Pons (tissue), 1 donor: ENCODE measurements around the gene WDFY1.

Experiments
- DNase-seq: peaks from one replicate; pipeline ENCODE4 v3.0.0-alpha.2; 2016; ENCODE audit warnings: low spot score

WDFY1 gene

GRCh38 chr2:223944703-223945531, at the start of gene WDFY1:
Gene WDFY1 (minus strand): TSS chr2:223945335. CDS start chr2:223945284, 51 bp downstream.
- DNase-seq, result peak; percentile 84

GRCh38 chr2:223994562-223995162, 49.5 kb upstream of the WDFY1 start:
- DNase-seq, result no peak

DNA sequence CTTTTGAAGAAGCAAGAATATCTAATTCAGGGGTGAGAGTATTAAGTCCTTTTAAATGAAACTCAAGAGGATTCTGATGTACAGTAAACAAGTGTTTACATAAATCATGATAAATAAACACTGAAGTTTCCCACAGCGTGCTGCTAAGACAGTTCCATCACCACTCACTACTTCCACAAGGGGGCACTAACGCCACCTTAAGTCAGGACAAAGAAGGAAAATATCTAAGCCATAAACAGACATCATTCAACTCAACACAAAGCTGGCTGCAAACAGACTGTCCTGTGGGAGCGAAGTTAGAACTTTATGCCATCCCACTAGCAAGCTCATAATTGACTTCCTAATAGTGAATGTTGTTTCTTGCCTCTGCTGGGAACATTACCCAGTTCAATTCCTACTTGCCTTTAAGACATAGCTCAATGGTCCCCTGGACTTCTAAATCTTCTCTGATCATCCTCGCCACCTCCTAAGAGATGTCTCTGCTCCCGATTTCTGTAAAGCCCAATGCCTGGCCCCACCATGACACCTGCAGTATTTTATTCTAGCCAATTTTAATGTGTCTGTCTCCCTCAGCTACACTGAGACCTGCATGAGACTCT, 48.6 kb upstream of the WDFY1 start:
- peak; percentile 92 for DNase-seq

GRCh38 chr2:223991611-223992010, 46.5 kb upstream of the WDFY1 start:
- no peak for DNase-seq

DNA sequence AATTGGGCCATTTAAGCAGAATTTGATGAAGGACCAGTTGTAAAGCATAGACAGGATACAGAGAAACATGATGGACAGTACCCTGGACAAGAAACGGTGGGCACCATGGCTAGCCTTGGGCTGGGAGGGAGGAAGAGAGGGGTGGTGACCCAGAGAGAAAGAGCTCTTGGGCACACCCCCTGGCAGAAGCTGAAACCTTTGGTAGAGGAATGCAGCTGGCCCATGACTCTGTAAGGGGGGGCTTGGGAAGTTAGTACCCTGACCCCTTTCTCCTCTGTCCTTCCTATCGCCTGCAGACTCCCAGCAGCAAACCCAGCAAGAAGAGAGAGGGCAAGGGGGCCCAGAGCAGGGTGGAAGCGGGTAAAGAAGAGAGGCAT, 44.7 kb upstream of the WDFY1 start:
- no peak for DNase-seq

GRCh38 chr2:223989206-223989855, 44.2 kb upstream of the WDFY1 start:
- DNase-seq, result no peak

DNA sequence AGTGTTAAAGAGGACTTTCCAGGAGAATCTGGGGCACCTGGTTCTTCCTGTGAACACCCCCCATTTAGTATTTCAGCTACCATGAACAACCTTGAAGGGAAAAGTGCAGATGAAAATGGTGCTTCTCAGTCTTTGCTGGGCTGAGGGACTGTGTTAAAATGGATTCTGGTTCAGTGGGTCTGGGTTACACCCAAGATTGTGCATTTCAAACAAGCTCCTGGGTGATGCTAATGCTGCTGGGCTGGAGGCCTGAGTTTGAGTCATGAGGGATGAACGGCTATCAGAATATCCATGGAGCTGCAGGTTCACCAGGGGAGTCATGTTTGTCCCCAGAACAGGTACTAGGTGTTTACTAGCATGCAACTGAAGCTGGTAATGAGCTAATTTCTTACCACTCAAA, 36.1 kb upstream of the WDFY1 start:
- DNase-seq, result no peak

- no peak for DNase-seq
Measured at GRCh38 chr2:223980803-223981202, 35.7 kb upstream of the WDFY1 start.

- DNase-seq, result no peak
Measured at GRCh38 chr2:223980397-223980735, 35.2 kb upstream of the WDFY1 start.

- DNase-seq, result no peak
Measured at GRCh38 chr2:223979730-223980396, 34.7 kb upstream of the WDFY1 start.

GRCh38 chr2:223978451-223978850, 33.3 kb upstream of the WDFY1 start:
- DNase-seq, result no peak

DNA sequence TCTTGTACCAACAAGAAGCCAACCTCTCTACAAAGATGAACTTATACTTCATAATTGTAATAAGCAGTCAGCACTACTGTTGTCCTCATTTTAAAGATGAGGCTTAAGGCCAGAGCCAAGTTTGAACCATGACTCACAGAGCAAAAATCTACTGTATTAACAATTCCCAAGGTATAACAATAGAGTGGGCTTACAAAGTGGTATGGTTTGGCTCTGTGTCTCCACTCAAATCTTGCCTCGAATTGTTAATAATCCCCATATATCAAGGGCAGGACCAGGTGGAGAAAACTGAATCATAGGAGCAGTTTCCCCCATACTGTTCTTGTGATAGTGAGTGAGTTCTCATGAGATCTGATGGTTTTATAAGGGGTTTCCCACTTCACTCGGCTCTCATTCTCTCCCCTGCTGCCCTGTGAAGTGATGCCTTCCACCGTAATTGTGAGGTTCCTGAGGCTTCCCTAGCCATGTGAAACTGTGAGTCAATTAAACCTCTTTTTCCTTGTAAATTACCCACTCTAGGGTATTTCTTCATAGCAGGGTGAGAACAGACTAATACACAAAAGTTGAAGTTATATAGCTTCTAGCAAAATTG, 31.6 kb upstream of the WDFY1 start:
- DNase-seq, result no peak

DNA sequence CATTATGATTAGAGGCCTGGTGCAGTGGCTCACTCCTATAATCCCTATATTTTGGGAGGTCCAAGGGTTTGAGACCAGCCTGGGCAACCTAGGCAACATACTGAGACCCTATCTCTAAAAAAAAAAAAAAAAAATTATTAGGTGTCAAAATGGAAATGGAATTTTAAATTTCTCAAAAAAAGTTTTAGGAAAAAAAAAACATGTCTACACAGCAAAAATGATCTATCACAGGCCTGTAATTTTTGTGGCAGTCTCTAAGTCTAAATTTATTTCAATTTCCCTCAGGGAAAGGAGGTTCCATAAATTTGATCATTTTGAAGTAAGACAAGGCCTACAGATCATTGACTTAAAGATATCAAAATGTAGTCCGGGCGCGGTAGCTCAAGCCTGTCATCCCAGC, 28.5 kb upstream of the WDFY1 start:
- DNase-seq, result no peak

GRCh38 chr2:223972656-223973102, 27.5 kb upstream of the WDFY1 start:
- DNase-seq, result no peak

- DNase-seq, result no peak
Measured at GRCh38 chr2:223971731-223972130, 26.6 kb upstream of the WDFY1 start.

DNA sequence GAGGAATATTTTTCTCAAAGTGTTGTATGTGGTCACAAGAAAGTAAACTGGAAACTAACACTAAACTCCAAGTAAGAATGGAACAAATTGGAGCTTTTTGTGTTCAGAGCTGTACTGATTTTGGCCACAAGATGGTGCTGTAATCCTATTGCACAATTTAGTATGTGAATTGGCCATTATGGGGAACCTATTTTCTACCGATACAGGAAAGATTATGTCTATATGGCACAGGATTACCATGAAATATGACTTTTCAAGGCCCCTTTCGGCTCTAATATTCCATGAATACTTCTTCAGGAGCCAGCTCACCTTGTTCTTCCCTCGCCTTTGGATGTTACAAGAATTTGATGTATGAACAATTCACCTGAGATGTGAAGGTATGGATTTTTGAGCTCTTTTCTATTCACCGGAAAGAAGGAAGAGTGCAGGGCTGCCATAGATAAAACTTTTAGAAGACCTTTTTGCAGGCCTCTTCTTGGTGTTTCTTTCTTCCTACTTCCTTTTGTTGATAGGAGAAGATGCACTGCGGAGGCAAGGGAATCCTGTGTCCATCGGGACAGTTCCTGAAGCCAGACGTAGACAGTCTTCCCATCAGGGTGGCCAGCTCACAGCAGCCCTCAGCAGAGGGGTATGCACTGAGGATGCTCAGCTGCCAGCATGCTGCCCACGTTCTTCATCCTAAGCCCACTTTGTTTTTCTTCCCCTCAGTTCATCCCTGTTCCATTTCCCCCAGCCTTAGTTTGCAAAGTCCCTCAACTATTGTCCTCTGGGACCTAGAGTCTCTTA, 25.4 kb upstream of the WDFY1 start:
- peak; percentile 80 for DNase-seq

DNA sequence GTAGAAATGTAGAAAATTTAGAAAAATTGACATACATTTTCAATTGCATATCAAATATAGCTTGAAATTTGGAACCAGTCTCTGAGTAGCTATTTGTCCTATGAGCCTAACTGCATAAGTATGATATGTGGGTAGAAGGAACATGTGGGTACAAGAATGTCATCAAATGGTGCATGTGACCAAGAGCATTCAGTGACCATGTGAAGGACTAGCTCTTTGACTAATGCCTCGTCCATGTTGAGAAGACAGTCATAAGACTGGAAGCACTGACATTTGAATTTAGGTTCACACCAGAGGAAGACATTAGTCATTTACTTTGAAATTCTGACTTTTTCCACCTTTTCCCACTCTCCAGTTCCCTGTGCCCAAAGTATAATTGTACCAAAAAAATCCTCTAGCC, 24.7 kb upstream of the WDFY1 start:
- peak; percentile 26 for DNase-seq

GRCh38 chr2:223969315-223969714, 24.2 kb upstream of the WDFY1 start:
- DNase-seq, result no peak

DNA sequence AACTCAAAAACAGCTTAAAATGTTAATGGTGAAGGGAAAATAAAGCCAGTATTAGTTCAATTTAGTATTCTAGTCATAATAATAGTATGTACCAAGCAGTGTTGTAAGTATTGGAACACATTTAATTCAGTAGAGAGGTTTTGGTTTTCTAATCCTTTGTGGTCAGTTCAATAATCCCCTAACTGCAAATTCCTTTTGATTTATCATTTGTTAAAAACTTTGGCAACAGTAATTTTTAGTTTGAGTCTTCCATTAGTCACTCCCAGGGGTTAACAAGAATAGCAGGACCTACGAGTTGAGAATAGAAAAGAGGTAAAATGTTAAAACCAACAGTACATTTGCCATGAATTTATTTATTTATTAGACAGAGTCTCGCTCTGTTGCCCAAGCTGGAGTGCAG, 22.8 kb upstream of the WDFY1 start:
- DNase-seq, result no peak

GRCh38 chr2:223959688-223960087, 14.6 kb upstream of the WDFY1 start:
- DNase-seq, result peak; percentile 77
